A673 (cell line): Measurements from ENCODE around the gene GARRE1.

ENCODE experiments used
- EZH2 ChIP-seq: fragments of 200-600 bp; sonication (generic); IDR thresholded peaks from 2 replicates; pipeline ENCODE4 v1.6.1; 2017; ENCODE audit warnings: borderline replicate concordance, low read depth, mild to moderate bottlenecking, mixed read lengths, antibody characterized with exemption, low read length; ENCODE audit not compliant: poor library complexity, severe bottlenecking
- TF ChIP-seq, protein P1 (sequence below): fragments of 300-800, 200-600 bp; sonication (generic); conservative IDR thresholded peaks from 2 replicates; pipeline ENCODE4 v1.5.1; 2017; ENCODE audit warnings: low read depth, mild to moderate bottlenecking, antibody characterized with exemption, low read length, moderate library complexity, mixed read lengths

DNA sequence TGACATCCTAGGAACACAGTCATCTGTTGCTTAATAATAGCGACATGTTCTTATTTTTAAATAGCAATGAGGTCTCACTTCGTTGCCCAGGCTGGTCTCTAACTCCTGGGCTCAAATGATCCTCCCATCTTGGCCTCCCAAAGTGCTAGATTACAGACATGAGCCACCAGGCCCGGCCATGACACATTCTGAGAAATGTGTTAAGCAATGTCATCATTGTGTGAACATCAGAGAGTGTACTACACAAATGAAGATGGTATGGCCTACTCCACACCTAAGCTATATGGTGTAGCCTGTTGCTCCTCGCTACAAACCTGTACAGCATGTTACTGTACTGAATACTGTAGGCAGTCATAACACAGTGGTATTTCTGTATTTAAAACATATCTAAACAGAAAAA lies 24.6 kb upstream of the GARRE1 start:
- TF ChIP-seq, protein P1, sequence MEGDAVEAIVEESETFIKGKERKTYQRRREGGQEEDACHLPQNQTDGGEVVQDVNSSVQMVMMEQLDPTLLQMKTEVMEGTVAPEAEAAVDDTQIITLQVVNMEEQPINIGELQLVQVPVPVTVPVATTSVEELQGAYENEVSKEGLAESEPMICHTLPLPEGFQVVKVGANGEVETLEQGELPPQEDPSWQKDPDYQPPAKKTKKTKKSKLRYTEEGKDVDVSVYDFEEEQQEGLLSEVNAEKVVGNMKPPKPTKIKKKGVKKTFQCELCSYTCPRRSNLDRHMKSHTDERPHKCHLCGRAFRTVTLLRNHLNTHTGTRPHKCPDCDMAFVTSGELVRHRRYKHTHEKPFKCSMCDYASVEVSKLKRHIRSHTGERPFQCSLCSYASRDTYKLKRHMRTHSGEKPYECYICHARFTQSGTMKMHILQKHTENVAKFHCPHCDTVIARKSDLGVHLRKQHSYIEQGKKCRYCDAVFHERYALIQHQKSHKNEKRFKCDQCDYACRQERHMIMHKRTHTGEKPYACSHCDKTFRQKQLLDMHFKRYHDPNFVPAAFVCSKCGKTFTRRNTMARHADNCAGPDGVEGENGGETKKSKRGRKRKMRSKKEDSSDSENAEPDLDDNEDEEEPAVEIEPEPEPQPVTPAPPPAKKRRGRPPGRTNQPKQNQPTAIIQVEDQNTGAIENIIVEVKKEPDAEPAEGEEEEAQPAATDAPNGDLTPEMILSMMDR = no peak
- no peak for TF ChIP-seq EZH2
